NOMO-1 (cell line): ENCODE data around the gene TOP1.
"Not testable (repeated sequence)": the region's sequence is repeated elsewhere in the genome, so short reads cannot be mapped to it uniquely, and the experiment has no call there.

ENCODE experiments used
- DNase-seq, 2 experiments: peaks; one replicate each; lab custom pipeline; 2025; ENCODE audit not compliant: unreplicated experiment in 2 of 2; lab: John Stamatoyannopoulos, UW

Gene TOP1

DNA sequence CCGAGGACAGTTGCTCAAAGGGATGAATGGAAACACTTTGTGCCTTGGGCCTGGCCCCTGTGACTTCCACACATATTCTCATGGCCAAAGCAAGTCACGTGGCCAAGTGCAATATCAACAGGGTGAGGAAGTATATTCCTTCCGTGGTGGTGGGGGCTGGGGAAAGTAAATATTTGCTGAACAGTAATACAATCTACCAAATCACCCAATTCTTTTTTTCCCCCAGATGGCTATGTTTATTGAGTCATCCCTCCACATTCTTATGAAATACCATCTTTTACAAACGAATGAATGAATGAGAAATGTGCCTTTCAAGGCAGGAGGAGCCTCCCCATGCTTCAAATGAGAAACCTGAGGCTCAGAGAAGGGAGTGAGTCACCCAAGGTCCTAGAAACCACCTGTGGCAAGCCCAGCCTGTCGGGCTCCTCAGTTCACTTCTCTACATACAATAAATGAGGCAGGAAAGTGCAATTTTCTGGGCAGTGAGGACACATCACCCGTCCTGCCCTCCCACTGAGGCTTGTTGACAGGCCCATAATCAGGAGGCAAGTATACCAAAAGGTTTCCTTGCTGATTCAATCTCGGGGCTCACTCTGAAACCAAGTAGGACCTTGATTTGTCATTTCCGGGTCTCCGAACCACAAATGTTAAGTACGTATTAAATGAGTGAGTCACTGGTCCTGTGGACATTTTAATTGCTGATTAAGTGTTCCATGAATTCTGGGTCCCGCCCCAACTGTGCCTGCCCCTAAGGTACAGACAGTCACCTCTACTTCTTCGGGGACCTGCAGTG is 25.3 kb upstream of the TOP1 start:
- peak; percentile 78 to 90 for DNase-seq

DNA sequence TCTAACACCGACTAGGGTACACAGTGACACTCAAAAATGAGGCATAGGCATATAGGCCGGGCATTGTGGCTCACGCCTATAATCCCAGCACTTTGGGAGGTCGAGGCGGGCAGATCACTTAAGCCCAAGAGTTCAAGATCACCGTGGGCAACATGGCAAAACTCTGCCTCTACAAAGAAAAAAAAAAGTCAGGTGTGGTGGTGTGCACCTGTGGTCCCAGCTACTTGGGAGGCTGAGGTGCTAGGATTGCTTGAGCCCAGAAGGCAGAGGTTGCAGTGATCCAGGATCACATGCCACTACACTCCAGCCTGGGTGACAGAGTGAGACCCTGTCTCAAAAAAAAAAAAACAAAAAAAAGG is 24.7 kb upstream of the TOP1 start:
- not testable (repeated sequence) for DNase-seq

DNA sequence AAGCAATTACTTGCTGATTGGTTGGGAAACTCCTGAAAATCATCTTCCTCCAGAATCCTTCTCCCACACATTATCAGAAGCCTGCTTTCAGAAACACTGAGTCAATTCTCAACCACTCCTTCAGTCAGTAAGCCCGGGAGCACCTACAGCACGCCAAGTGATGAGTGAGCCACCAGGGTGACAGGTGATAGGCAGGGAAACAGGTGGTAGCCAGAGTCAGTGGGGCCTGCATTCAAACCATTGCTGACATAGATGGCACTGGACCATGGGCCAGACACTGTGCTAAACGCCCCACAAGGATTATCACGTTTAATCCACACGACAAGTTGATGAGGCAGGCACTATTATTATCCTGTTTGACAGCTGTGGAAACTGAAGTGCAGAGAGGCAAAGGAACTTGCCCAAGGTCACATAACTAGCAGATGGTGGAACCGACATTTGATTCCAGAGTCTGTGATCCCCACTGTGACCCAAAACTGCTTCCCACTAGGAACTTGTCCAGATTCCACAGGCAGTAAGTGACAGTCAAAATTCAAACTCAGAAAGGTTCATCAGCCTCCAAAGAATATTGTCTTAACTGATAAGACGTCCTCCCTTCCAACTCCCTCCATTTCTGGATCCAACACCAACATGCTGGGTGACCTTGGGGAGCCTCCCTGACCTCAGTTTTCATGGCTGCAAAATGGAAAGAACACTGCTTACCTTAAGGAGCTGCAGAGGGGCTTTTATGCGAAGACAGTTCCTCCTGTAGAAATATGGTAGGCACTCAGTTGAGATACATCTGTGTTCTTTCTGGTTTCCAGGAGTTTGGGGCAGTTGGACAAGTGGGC is 23.9 kb upstream of the TOP1 start:
- no peak for DNase-seq

DNA sequence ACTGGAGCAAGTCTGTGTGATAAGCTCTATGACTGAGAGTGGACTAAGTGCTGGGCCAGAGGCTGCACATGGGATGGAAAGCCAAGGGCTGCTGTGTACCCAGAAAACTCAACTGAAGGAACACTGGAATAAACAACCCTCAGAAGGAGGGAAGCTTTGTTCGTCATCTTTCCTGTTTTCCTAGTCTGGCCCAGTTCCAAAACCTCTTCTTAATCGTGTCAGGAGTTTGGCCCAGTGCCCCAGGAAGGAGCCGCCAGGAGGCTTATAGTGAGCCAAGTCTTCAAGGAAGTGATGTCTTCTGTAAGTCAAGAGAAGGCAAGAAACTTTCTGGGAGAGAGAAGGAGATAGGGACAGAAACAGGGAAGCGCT is 23.3 kb upstream of the TOP1 start:
- no peak for DNase-seq

DNA sequence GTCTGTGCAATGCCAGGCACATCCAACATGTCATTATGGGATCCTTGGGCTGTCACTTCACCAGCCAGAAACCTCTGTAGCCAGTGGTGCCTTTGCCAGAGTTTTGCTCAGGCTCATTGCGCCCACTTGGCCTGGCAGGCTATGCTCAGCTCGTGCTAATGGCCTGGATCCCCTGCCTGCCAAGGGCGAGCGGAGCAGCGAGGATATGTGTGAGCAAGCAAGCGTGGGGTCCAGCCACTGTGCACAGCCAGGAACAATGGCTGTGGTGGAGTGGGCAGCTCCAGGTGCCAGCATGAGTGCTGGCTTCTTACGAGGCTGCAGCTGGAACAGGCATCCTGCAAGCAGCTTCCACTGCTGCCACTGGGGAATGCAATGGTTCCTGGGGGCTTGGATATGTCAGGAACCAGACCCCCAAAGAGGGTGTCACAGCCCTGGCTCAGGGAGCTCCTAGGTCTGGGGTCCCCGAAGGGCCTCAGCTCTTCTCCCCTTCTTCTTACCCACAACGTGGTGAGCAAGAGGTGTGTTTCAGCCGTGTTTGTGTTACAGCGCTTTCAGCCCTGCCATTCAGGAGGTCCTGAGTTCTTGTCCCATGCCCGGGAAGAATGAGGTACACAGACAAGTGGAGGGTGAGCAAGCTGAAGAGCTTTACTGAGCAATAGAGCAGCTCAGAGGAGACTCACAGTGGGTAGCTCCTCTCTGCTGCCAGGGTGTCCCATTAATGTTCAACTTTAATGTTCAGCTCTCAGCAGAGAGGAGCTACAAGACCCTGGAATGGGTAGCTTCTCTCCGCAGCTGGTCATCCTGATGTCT is 22.3 kb upstream of the TOP1 start:
- no peak for DNase-seq

DNA sequence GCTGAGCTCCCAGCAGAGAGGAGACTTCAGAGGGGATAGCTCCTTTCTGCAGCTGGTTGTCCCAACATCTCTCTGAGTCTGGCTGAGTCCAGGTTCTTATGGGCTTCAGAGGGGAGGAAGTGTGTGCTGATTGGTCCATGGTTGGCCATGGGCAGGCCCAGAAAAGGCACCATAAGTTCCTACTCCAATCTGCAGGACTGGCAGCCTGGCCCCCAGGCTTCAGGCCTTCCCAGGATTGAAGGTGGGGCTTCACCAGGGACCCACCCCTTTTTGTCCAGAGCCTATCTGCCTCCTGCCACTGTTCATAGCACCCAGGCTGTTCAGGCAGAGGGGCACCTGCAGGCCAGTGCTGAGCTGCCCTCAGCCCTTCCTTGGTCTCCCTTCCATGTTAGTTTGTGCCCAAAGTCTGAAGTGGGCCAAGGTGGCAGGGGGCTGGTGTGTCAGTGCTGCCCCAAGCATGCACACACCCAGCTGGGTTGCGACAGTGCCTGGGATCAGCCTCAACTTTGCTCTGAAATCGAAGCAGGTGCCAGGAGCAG is 21.6 kb upstream of the TOP1 start:
- DNase-seq = no peak

DNA sequence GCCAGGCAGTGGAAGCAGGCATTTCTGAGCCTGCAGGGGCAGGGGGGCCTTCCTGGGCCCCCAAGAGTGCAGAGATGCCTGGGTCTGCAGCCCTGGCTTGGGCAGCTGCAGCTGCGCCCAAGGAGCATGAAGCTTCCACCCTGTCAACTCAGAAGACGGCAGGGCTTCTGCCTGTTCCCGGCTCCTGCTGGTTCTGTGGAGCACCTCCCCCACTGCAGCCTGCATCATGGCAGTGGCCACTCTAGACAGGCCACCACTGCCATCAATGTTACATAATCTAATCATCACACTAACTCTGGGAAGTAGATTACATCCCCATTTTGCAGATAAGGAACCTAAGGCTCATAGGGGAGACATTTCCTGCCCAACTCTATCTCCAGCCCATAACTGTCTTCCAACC is 21.1 kb upstream of the TOP1 start:
- no peak for DNase-seq

DNA sequence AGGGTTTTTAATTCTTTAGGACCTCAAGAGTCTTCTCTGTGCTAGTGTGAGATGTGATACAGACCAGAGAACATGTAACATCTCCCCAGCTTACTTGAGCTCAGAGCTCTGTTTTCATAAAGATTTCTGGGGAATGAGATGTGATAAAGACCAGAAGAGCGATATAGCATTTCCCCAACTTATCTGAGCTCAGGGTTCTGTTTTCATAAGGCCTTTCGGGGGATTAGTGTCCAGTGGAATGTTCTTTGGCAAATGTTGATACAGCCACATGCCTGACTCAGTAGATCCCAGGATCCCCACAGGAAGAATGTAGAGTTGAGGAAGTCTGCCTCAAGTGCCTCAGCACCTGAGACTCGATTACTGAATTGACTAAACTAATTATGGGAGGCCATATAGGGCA is 18.7 kb upstream of the TOP1 start:
- DNase-seq = no peak

DNA sequence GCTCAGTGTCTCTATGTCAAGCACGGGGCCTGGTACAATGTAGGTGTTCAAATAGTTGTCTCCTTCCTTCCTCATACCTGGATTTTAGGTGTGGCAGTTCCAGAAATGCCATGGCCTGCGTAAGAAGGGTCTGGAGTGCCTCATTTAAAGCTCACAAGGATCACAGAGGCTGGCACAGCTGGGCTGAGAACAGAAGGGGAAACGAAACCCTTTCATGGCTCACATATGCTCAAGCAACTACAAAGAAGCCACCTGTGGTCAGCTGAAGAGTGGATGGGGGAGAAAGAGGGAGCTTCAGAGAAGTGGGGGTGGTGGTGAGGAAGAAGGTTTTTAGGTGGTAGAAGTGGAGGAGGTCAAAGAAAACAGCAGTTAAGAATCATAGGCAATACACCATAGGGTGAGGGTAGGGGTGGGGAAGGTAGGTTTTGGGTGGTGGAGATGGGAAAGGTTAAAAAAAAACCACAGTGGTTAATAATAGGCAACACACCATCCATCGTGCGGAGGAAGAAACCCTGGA is 17.0 kb upstream of the TOP1 start:
- DNase-seq = peak; percentile 89 to 95

DNA sequence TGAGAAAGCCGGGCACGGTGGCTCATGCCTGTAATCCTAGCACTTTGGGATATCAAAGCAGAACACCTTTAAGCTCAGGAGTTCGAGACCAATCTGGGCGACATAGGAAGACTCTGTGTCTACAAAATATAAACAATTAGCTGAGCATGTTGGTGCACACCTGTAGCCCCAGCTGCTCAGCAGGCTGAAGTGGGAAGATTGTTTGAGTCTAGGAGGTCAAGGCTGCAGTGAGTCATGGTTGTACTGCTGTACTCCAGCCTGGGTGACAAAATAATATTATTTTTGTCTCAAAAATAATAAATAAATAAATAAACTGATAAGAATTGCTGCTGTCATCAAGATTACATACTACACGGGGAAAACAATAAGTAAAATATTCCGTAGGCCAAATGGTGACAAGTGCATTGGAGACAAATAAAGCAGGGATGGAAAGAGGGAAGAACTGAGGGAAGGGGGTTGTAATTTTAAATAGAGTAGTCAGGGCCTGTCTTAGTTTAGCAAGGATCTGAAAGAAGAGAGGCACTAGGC is 14.0 kb upstream of the TOP1 start:
- DNase-seq = no peak

DNA sequence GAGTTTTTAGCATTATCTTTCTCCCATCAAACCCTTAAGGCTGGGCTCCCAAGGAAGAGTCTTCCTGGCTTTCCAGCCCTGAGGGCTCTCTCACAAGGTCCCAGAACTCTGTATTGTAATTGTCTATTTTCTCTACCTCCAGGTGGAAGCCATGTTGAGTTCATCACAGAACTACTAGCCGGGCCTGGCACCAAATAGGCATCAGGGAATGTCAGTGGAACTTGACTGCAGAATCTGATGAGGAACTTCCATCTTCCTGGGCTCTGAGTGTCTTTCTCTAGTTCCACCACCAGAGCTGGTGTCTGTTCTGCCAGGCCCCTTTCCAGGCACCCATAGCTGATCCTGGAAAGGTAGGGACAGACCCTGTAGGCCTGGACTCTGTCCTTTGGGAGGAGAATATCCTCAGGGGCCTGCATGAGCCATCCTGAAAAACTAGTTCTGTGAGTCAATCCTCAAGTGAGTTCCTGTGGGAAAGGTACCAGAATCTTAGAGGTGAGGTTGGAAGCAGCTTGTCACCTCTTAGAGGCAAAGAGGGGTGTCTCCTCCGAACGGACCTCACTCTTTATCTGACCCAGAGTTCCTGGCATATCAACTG is 11.1 kb upstream of the TOP1 start:
- DNase-seq = no peak

DNA sequence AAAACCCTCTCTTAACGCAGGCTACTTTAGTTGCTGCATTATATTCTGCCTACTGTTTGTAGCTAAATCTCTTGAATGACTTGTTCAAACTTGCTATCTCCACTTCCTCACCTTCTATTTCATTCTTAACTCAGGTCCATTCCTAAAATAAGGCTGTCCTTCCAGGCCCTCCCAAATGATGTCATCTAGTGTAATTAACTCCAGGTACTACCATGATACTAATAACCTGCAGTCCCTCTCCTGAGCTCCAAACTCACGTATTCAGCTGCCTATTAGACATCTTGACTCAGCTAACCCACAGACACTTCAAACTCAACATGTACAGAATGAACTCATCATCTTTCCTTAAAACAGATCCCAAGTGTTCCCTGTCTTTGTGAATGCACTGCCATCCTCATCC is 10.5 kb upstream of the TOP1 start:
- DNase-seq = no peak

DNA sequence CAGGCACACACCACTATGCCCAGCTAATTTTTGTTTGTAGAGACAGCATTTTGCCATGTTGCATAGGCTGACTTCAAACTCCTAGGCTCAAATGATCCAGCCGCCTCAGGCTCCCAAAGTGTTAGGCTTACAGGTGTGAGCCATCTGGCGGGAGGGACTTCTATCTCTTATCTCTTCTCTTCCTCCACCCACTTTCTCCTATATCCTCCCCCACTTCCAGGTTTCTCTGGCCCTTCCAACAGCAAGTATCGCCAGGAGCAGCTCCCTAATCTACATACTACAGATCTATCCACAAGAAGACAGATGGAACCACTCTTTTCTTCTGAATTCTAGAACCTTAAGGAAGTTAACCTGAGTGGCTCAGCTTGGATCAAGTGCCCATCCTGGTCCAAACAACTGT is 5.1 kb upstream of the TOP1 start:
- no peak for DNase-seq

DNA sequence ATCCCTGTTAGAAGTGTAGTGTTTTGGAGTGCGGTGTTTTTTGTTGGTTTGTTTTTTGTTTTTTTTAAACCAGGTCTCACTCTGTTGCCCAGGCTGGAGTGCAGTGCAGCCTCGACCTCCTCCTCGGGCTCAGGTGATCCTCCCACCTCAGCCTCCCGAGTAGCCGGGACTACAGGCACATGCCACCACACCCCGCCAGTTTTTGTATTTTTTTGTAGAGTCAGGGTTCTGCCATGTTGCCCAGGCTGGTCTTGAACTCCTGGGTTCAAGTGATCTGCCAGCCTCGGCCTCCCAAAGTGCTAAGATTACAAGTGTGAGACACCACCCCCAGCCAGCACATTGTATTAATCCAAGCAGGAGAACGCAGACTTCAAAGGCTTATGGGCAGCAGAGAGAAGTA is 1.3 kb upstream of the TOP1 start:
- no peak for DNase-seq

DNA sequence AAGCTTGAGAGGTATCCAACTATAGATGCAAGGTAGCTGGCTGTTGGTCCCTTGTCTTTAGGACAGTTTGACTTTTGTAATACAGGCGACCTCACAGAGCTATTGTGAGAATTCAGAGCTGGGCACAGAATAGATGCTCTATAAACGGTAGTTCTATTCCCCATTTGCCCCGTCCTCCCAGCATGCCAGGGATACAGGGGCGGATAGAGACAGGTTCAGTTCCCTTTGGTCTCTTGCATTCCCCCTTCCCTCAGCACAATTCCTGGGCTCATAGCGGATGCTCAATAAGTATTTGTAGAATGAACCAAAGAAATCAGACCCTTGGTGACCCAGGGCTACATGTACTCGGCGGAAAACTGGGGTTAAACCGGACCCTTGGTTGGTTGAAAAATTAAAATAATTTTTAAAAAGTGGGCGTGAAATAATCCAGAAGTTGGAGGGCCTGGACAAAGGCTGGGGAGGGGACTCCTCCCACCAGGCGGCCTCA is 707 bp upstream of the TOP1 start:
- DNase-seq = no peak

DNA sequence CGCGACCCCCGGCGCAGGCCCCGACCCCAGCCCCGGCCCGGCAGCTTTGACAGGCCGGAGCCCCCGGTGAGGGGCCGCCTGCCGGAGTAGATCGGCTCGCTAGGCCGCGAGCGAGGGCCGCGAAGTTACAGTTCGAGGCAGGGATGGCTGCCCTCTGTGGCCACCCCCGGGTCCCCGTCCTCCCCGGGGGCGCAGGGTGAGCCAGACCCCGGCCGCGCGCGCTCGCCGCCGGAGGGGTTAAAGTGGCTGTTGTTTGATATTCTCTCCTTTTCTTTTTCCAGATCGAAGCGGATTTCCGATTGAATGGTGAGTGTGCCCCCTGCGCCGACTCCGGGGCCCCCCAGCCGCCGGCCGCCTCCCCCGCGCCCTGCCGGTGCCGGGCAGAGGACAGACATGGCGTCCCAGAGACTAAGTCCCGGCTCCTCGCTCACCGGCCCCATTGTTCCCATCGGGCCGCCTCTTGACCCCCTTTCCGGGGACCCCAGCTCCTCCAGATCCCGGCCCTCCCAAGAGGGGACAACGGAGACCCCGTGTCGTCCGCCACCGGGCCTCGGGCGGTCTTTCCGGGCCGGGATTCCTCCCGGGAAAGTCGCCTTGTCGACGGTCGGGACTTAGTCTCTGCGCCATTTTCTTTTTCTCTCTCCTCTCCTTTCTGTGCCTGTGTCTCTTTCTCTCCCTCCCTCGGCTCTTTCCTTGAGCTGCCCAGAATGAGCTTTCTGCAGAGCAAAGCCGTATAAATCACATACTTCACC is 704 bp downstream of the TOP1 start:
- peak in 1 of 2 experiments; percentile 17 for DNase-seq

DNA sequence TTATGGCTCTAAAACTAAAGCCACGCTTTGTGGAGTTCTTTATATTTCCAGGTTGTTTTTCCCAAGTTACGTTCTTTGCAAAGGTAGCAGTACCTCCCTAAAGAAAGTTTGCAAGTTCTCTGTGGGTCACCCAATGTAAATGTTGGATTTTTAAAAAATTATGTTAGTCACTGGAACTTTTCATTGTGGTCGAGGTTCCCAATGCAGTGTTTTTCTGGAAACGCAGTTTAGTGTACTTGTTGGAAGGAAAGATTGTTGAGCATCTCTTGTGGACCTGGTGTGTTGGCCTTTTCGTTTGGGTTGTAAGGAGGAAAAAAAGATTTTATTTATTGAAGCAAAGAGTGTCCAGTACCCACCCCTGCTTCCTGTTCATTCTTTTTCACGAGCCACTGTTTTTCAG is 1.4 kb downstream of the TOP1 start:
- DNase-seq = no peak

DNA sequence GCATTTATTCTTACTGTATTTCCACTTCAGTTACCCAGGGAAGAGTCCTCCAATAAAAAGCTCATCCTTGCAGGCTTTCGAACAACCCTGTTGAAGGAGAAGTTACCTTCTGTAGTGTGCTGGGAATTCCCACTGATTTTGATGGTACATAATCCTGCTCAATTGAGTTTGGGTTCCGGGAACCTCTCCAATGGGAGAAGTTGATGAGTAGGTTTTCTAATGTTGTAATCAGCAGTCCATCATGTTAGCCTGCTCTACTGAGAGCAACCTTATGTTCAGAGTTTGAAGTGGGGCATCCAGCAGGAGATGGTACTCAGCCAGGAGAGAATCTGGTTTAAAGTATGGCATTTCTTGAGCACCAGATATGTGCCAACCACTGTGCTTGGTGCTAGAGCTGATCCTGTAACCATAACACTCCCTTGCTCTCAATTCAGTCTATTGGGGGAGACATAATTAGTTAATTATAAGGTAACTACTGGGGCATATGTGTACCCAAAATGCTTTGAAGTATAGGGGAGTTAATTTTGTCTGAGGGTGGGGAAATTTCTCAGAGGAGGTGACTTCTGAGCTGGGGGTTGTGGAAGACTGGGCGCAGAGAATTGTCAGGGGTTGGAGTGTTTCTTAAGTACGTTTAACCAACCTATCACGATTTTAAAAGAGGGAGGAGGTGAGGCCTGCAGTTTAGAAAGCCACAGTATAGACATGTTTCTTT is 2.1 kb downstream of the TOP1 start:
- no peak for DNase-seq

DNA sequence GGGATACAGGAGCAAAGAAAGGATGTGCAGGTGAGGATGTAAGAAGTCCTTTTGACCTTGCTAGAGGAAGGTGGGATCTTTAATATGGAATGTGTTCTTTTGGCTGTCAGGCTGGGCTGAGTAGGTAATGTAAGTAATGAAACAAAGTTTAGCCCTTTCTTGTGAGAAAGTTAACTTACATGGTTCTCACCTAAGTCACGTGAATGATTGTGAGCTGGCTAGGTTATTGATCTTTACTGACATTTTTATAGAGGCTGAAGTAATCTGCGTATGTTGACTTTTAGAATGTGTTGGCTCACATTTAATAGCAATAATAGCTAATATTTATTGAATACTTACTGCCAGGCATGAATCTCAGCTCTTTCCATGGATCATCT is 2.6 kb downstream of the TOP1 start:
- no peak for DNase-seq
